ENCODE measurements around the gene GPSM1. TPM values are rescaled to one million over a fixed set of nuclear protein-coding genes. Genes with fewer than 3 reads are reported as not detected.

The GPSM1 gene
- total and polyA plus RNA-seq, 7 donors, result 2.3 to 16.1 (median 5.0) TPM

DNA sequence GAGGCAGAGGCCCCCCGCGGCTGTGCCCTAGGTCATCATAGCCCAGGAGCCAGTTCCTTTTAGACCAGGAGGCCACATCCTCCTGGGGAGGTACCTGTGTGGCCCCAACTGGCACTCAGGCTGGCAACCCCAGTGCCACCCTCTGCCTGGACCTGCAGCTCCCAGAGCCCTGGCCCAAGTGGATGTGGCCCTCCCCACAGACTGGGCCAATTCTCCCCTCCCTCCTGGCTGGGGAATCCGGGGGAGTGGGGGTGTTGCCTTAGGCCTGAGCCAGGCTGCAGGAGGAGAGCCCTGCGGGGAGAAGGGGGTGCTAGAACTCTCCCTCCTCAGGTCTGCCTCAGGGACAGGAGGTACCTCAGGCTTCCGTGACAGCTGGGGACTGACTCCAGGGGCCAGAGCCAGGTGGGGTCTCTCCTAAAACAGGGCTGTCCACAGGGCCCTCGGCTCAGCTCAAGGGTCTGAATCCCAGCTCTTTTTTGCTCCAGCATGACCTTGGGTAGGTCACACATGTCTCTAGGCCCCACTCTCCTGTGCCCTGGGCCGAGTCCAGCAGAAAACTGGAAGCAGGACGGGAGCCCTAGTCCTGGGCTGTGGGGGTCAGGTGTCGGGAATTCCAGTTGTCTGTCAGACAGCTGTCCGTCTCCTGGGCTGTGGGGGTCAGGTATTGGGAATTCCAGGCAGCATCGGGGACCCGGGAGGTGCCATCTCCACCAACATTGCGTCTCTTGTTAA, 26.6 kb downstream of the GPSM1 start:
- Histone ChIP-seq H3K9me3 (no peaks in the 10 kb centered on the region), H3K27ac (peak overlapping the region; percentile 58 to 73 (median 66)), H3K36me3 (peaks cover 0 to 42% (median 6%) of the 10 kb centered on the region in 4 donors), H3K4me3 (no peak overlapping the region), H3K27me3 (no peaks in the 10 kb centered on the region), H3K4me1 (peaks cover 0 to 17% (median 9%) of the 10 kb centered on the region in 4 donors)
- no peak for DNase-seq
- TF ChIP-seq POLR2AphosphoS5 (IDR thresholded peaks at IDR 0.05) (no peak), EP300 (IDR thresholded peaks at IDR 0.05) (no peak), POLR2A (IDR thresholded peaks at IDR 0.05) (no peak)
- TF ChIP-seq, protein P1, sequence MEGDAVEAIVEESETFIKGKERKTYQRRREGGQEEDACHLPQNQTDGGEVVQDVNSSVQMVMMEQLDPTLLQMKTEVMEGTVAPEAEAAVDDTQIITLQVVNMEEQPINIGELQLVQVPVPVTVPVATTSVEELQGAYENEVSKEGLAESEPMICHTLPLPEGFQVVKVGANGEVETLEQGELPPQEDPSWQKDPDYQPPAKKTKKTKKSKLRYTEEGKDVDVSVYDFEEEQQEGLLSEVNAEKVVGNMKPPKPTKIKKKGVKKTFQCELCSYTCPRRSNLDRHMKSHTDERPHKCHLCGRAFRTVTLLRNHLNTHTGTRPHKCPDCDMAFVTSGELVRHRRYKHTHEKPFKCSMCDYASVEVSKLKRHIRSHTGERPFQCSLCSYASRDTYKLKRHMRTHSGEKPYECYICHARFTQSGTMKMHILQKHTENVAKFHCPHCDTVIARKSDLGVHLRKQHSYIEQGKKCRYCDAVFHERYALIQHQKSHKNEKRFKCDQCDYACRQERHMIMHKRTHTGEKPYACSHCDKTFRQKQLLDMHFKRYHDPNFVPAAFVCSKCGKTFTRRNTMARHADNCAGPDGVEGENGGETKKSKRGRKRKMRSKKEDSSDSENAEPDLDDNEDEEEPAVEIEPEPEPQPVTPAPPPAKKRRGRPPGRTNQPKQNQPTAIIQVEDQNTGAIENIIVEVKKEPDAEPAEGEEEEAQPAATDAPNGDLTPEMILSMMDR (IDR thresholded peaks at IDR 0.05), result no peak
- 65 to 82% methylated on average over 13 of the region's 13 CpGs for WGBS, 2 donors
- intact Hi-C loops (cut with DNase I), result no loop called here

GRCh38 chr9:136354592-136355085, 27.3 kb downstream of the GPSM1 start:
- H3K4me3 ChIP-seq, result no peak overlapping the region
- TF ChIP-seq POLR2A (IDR thresholded peaks at IDR 0.05) (no peak), POLR2AphosphoS5 (IDR thresholded peaks at IDR 0.05) (no peak), EP300 (IDR thresholded peaks at IDR 0.05) (no peak)
- TF ChIP-seq, protein P1 (IDR thresholded peaks at IDR 0.05), result no peak
- H3K27me3 ChIP-seq, result no peaks in the 10 kb centered on the region
- intact Hi-C loops (cut with DNase I), result no loop called here
- H3K27ac ChIP-seq, result peak overlapping the region; percentile 58 to 73 (median 66)
- DNase-seq, result peak; percentile 84
- H3K4me1 ChIP-seq, result peaks cover 0 to 17% (median 9%) of the 10 kb centered on the region in 4 donors
- H3K36me3 ChIP-seq, result peaks cover 0 to 35% (median 6%) of the 10 kb centered on the region in 4 donors
- WGBS, 2 donors, result 21 to 63% methylated on average over 17 of the region's 17 CpGs
- H3K9me3 ChIP-seq, result no peaks in the 10 kb centered on the region

DNA sequence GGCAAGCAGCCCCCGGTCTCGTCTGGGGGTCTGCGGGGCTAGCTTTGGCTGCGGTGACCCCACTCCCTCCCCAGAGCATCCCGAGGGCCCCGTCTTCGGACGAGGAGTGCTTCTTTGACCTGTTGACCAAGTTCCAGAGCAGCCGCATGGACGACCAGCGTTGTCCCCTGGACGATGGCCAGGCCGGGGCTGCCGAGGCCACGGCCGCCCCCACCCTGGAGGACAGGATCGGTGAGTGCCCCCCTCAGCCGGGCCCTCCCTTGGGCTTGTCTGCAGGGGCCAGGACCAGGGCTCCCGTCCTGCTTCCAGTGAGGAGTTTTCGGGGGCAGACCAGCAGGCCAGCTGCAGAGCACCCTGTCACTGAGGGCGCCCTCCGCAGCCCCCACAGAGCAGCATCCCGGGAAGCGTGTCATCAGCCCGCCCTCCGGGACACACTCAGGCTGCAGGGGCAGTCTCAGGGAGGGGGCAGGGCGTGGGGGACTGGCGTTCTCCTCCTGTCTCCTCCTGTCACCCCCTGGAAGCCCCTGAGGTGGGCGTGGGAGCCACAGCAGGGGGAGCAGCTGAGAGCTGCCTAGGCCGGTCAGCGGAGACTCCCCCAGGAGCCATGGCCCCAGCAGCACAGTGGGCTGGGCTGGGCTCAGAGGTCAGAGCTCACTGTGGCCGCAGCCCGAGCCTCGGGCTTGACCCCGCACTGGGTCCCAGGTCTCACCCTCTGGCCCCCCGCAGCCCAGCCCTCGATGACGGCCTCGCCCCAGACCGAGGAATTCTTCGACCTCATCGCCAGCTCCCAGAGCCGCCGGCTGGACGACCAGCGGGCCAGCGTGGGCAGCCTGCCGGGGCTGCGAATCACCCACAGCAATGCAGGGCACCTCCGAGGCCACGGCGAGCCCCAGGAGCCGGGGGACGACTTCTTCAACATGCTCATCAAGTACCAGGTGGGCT, 28.5 kb downstream of the GPSM1 start:
- WGBS, 2 donors, result 69 to 88% methylated on average over 54 of the region's 54 CpGs
- no peak for DNase-seq
- H3K4me1 ChIP-seq, result peaks cover 0 to 25% (median 15%) of the 10 kb centered on the region in 4 donors
- peaks cover 0 to 31% (median 6%) of the 10 kb centered on the region in 4 donors for H3K36me3 ChIP-seq
- H3K27me3 ChIP-seq, result no peaks in the 10 kb centered on the region
- intact Hi-C loops (cut with DNase I), result no loop called here
- no peak overlapping the region for H3K27ac ChIP-seq
- no peak overlapping the region for H3K4me3 ChIP-seq
- no peaks in the 10 kb centered on the region for H3K9me3 ChIP-seq
- TF ChIP-seq POLR2AphosphoS5 (IDR thresholded peaks at IDR 0.05), result no peak
- TF ChIP-seq, protein P1 (IDR thresholded peaks at IDR 0.05), result no peak
- no peak for TF ChIP-seq POLR2A (IDR thresholded peaks at IDR 0.05)
- TF ChIP-seq EP300 (IDR thresholded peaks at IDR 0.05), result no peak

- H3K36me3 ChIP-seq, result peaks cover 0 to 31% (median 6%) of the 10 kb centered on the region in 4 donors
- no peaks in the 10 kb centered on the region for H3K9me3 ChIP-seq
- intact Hi-C loops (cut with DNase I), result no loop called here
- no peak overlapping the region for H3K27ac ChIP-seq
- WGBS, 2 donors, result 70 to 80% methylated on average over 22 of the region's 22 CpGs
- DNase-seq, result no peak
- peaks cover 0 to 39% (median 28%) of the 10 kb centered on the region in 4 donors for H3K4me1 ChIP-seq
- H3K4me3 ChIP-seq, result no peak overlapping the region
- TF ChIP-seq EP300 (IDR thresholded peaks at IDR 0.05) (no peak), POLR2AphosphoS5 (IDR thresholded peaks at IDR 0.05) (no peak), POLR2A (IDR thresholded peaks at IDR 0.05) (no peak)
- TF ChIP-seq, protein P1 (IDR thresholded peaks at IDR 0.05), result no peak
- no peaks in the 10 kb centered on the region for H3K27me3 ChIP-seq
These were observed 29.9 kb downstream of the GPSM1 start for GRCh38 chr9:136357202-136357725.

Data from sigmoid colon (tissue), 7 donors.